SHP77 treated with DMSO at 0.1 percent for 48 hours (cell line): Measurements from ENCODE around the gene SERPINE1.
"Not testable (repeated sequence)": the region's sequence is repeated elsewhere in the genome, so short reads cannot be mapped to it uniquely, and the experiment has no call there.

Experiments
- DNase-seq: peaks from one replicate; lab custom pipeline; 2025; lab: John Stamatoyannopoulos, UW

SERPINE1 gene

GRCh38 chr7:101124376-101125056 is 2.4 kb upstream of the SERPINE1 start:
- DNase-seq, result no peak

GRCh38 chr7:101125989-101126650 is 784 bp upstream of the SERPINE1 start:
- DNase-seq, result no peak

- no peak for DNase-seq
Measured at GRCh38 chr7:101127460-101128039, 646 bp downstream of the SERPINE1 start.

GRCh38 chr7:101128040-101128834 is 1.3 kb downstream of the SERPINE1 start:
- no peak for DNase-seq

- no peak for DNase-seq
Measured at GRCh38 chr7:101129603-101130117, 2.8 kb downstream of the SERPINE1 start.

GRCh38 chr7:101132626-101133600 is 6.0 kb downstream of the SERPINE1 start:
- not testable (repeated sequence) for DNase-seq

GRCh38 chr7:101133621-101134398 is 6.9 kb downstream of the SERPINE1 start:
- DNase-seq, result no peak

GRCh38 chr7:101134399-101134980 is 7.6 kb downstream of the SERPINE1 start:
- no peak for DNase-seq

GRCh38 chr7:101137651-101138212 is 10.8 kb downstream of the SERPINE1 start:
- no peak for DNase-seq

GRCh38 chr7:101138213-101138870 is 11.4 kb downstream of the SERPINE1 start:
- peak; percentile 80 for DNase-seq

- no peak for DNase-seq
Measured at GRCh38 chr7:101140339-101140699, 13.4 kb downstream of the SERPINE1 start.

- DNase-seq, result no peak
Measured at GRCh38 chr7:101140746-101141382, 14.0 kb downstream of the SERPINE1 start.

GRCh38 chr7:101151908-101152651 is 25.2 kb downstream of the SERPINE1 start:
- DNase-seq, result no peak

GRCh38 chr7:101153969-101154692 is 27.2 kb downstream of the SERPINE1 start, which contains the start of gene AP1S1:
TSS of gene AP1S1 (plus strand) at chr7:101154476. CDS start at chr7:101154515, 39 bp downstream.
- peak; percentile 79 for DNase-seq

- DNase-seq, result no peak
Measured at GRCh38 chr7:101154693-101155102, 27.8 kb downstream of the SERPINE1 start.

- DNase-seq, result no peak
Measured at GRCh38 chr7:101155303-101155702, 28.4 kb downstream of the SERPINE1 start.

- DNase-seq, result no peak
Measured at GRCh38 chr7:101156277-101156676, 29.4 kb downstream of the SERPINE1 start.
